WERI-Rb-1 (cell line): ENCODE measurements around the gene CDYL.

Experiments
- DNase-seq: peaks from one replicate; pipeline ENCODE4 v3.0.0-alpha.2; 2020
- H3K27ac ChIP-seq: fragments of 250-450 bp; sonication (Bioruptor Pico); 2 replicates; pipeline ENCODE4 v1.5.1; 2020; ENCODE audit warnings: mild to moderate bottlenecking, moderate library complexity
- H3K27me3 ChIP-seq: fragments of 250-450 bp; sonication (Bioruptor Pico); 2 replicates; pipeline ENCODE4 v1.5.1; 2021; ENCODE audit warnings: mild to moderate bottlenecking, low read depth, moderate library complexity; ENCODE audit not compliant: insufficient read depth, severe bottlenecking
- H3K36me3 ChIP-seq: fragments of 250-450 bp; sonication (Bioruptor Pico); 2 replicates; pipeline ENCODE4 v1.5.1; 2020; ENCODE audit warnings: mild to moderate bottlenecking, moderate library complexity
- H3K4me3 ChIP-seq: 2 replicates; pipeline ENCODE4 v1.5.1; 2011; ENCODE audit warnings: low read depth, mild to moderate bottlenecking, control low read depth, low read length
- H3K9me3 ChIP-seq: fragments of 250-450 bp; sonication (Bioruptor Pico); 2 replicates; pipeline ENCODE4 v1.5.1; 2021; ENCODE audit warnings: mild to moderate bottlenecking, moderate library complexity; ENCODE audit not compliant: severe bottlenecking
- CTCF ChIP-seq: IDR thresholded peaks from 2 replicates; pipeline ENCODE4 v1.5.1; 2011; ENCODE audit warnings: low read depth, mild to moderate bottlenecking, control low read depth, inconsistent platforms, low read length

CDYL gene

GRCh38 chr6:4883298-4883697 lies 107.1 kb downstream of the CDYL start:
- Histone ChIP-seq H3K4me3 (no peak overlapping the region), H3K9me3 (no peaks in the 10 kb centered on the region), H3K27ac (no peak overlapping the region), H3K36me3 (no peaks in the 10 kb centered on the region), H3K27me3 (no peaks in the 10 kb centered on the region)
- DNase-seq = no peak
- no peak for TF ChIP-seq CTCF

- Histone ChIP-seq H3K9me3 (no peaks in the 10 kb centered on the region), H3K27ac (no peak overlapping the region), H3K36me3 (no peaks in the 10 kb centered on the region), H3K27me3 (no peaks in the 10 kb centered on the region), H3K4me3 (no peak overlapping the region)
- DNase-seq = no peak
- no peak for TF ChIP-seq CTCF
Observed at GRCh38 chr6:4884646-4885340, 108.6 kb downstream of the CDYL start.

GRCh38 chr6:4885341-4885933 lies 109.2 kb downstream of the CDYL start:
- DNase-seq = no peak
- Histone ChIP-seq H3K36me3 (no peaks in the 10 kb centered on the region), H3K27ac (no peak overlapping the region), H3K9me3 (no peaks in the 10 kb centered on the region), H3K4me3 (no peak overlapping the region), H3K27me3 (no peaks in the 10 kb centered on the region)
- TF ChIP-seq CTCF = no peak

GRCh38 chr6:4888841-4889240 lies 112.6 kb downstream of the CDYL start:
- no peaks in the 10 kb centered on the region for H3K9me3 ChIP-seq
- TF ChIP-seq CTCF = no peak
- no peak for DNase-seq
- no peak overlapping the region for H3K27ac ChIP-seq
- H3K36me3 ChIP-seq = peaks cover 7% of the 10 kb centered on the region
- no peaks in the 10 kb centered on the region for H3K27me3 ChIP-seq
- no peak overlapping the region for H3K4me3 ChIP-seq

GRCh38 chr6:4889701-4890100 lies 113.5 kb downstream of the CDYL start:
- no peak overlapping the region for H3K27ac ChIP-seq
- H3K9me3 ChIP-seq = no peaks in the 10 kb centered on the region
- H3K4me3 ChIP-seq = no peak overlapping the region
- H3K27me3 ChIP-seq = no peaks in the 10 kb centered on the region
- DNase-seq = no peak
- no peak for TF ChIP-seq CTCF
- peaks cover 10% of the 10 kb centered on the region for H3K36me3 ChIP-seq

GRCh38 chr6:4890191-4890590 lies 114.0 kb downstream of the CDYL start:
- H3K27me3 ChIP-seq = no peaks in the 10 kb centered on the region
- no peak overlapping the region for H3K27ac ChIP-seq
- H3K9me3 ChIP-seq = no peaks in the 10 kb centered on the region

More at GRCh38 chr6:4890191-4890590, 114.0 kb downstream of the CDYL start:
- TF ChIP-seq CTCF = no peak
- H3K4me3 ChIP-seq = no peak overlapping the region
- H3K36me3 ChIP-seq = peaks cover 10% of the 10 kb centered on the region
- DNase-seq = no peak
